Neural progenitor cell (in vitro differentiated cells): ENCODE results near the gene PCDH9.

Source experiments
- CTCF ChIP-seq: fragments of 200-600 bp; sonication (generic); IDR thresholded peaks from 2 replicates; pipeline ENCODE4 v1.5.1; 2017; ENCODE audit warnings: antibody characterized with exemption, mild to moderate bottlenecking
- EZH2 ChIP-seq: fragments of 200-600 bp; sonication (generic); IDR thresholded peaks from 2 replicates; pipeline ENCODE4 v1.6.1; 2017; ENCODE audit warnings: antibody characterized with exemption, mild to moderate bottlenecking, moderate library complexity

DNA sequence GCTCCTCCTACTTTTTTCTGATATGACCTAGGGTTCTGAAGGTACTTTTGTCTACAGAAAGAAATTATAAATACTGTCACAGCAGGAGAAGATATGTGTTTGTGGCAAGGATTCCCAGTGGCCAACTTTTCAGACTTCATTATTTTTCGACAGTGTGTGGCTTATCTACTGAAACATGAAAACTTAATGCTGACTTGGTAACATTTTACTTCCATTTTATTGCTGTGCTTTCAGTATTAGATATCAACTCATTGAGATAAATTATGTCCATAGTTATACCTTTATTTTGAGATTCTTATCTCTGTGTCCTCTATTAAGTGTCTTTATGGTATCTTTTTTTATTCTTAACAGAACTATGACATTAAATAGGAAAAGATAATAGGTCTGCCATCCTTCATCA, 700.0 kb downstream of the PCDH9 start:
- no peak for TF ChIP-seq CTCF
- no peak for TF ChIP-seq EZH2
